Heart left ventricle (tissue), 16 donors: ENCODE measurements around the gene OR5M11. TPM values are rescaled to one million over a fixed set of nuclear protein-coding genes. Genes with fewer than 3 reads are reported as not detected.

Source experiments
- ATAC-seq, 4 donors: fragments of 200-7000 bp; cut with Tn5 transposase; one replicate each; pipeline ENCODE4 v1.9.1; 2020 to 2022; ENCODE audit warnings: moderate library complexity in 4 of 4, mild to moderate bottlenecking in 3 of 4, moderate number of reproducible peaks in 1 of 4
- DNase-seq, 5 donors: peaks; one replicate each; pipeline ENCODE4 v3.0.0-alpha.2; 2020
- H3K27ac ChIP-seq, 12 donors: fragments of 200-600 bp; sonication (generic) in 4 of 12; one replicate each; pipeline versions ENCODE4 v1.5.0 to v1.8.0; 2016 to 2022; ENCODE audit warnings: mild to moderate bottlenecking in 2 of 12
- H3K27me3 ChIP-seq, 9 donors: fragments of 200-600 bp; sonication (generic) in 2 of 9; one replicate each; pipeline versions ENCODE4 v1.5.1 to v1.8.0; 2016 to 2022; ENCODE audit warnings: mild to moderate bottlenecking in 3 of 9
- H3K36me3 ChIP-seq, 9 donors: fragments of 200-600 bp; sonication (generic) in 2 of 9; one replicate each; pipeline versions ENCODE4 v1.5.0 to v1.8.0; 2018 to 2022; ENCODE audit warnings: mild to moderate bottlenecking in 2 of 9
- H3K4me1 ChIP-seq, 12 donors: fragments of 200-600 bp; sonication (generic) in 4 of 12; one replicate each; pipeline versions ENCODE4 v1.5.0 to v1.8.0; 2016 to 2022; ENCODE audit warnings: mild to moderate bottlenecking in 3 of 12
- H3K4me3 ChIP-seq, 12 donors: fragments of 200-600 bp; sonication (generic) in 4 of 12; one replicate each; pipeline versions ENCODE4 v1.5.0 to v1.8.0; 2017 to 2022; ENCODE audit warnings: mild to moderate bottlenecking in 9 of 12, moderate library complexity in 4 of 12
- H3K9me3 ChIP-seq, 12 donors: fragments of 200-600 bp; sonication (generic) in 4 of 12; one replicate each; pipeline versions ENCODE4 v1.5.0 to v1.8.0; 2016 to 2022; ENCODE audit warnings: mild to moderate bottlenecking in 1 of 12
- POLR2A ChIP-seq, 2 donors: fragments of 450-650 bp; IDR thresholded peaks; one replicate each; pipeline ENCODE4 v1.6.1; 2017; ENCODE audit warnings: antibody characterized with exemption in 2 of 2, mild to moderate bottlenecking in 2 of 2, moderate library complexity in 2 of 2
- WGBS, 4 donors: extraction: QIAGEN DNeasy Blood & Tissue Kit in 2 of 4; methylation state at CpG; one replicate each; pipeline versions ENCODE4 v1.1.5 to v1.1.7; 2013 to 2018; 5-methylcytosine and 5-hydroxymethylcytosine counted together
- intact Hi-C, 10 donors: fragments of 100-400 bp; cut with DNase I; formaldehyde crosslinking; loops; one replicate each; pipeline versions ENCODE4 v1.11.1 to v1.14.2; 2022
- polyA plus RNA-seq, 2 donors: library from polyadenylated mRNA; stranded (reverse); fragments of 200-250 nt; gene quantifications; one replicate each; pipeline ENCODE4 v1.2.3, GENCODE V29; 2013
- total RNA-seq, 9 donors: library from RNA; depleted of rRNA in 2 of 9; stranded (reverse); fragments of >200 nt in 2 of 9; fragmentation: NEBNext Ultra II Directional in 3 of 9; extraction: Animal tissue kit (Norgen Biotek cat#: 25700) in 3 of 9; gene quantifications; one replicate each; pipeline versions ENCODE4 v1.1.0 to v1.2.4, GENCODE V29; 2016 to 2023
- TF ChIP-seq, protein P1 (sequence below), 12 donors: fragments of 200-600 bp; sonication (generic) in 4 of 12; IDR thresholded peaks; one replicate each; pipeline versions ENCODE4 v1.5.0 to v1.8.0; 2018 to 2022; ENCODE audit warnings: antibody characterized with exemption in 12 of 12, mild to moderate bottlenecking in 5 of 12
- donor health status: ischemic (EF 13 %, LVEDD 7.1; RV severe dilation, severe dysfunction).
- donor health status: healthy with polysubstance abuse.
- donor health status: DM: no; HTN: yes; CAD: no.
- donor health status: DM: no; HTN: no; CAD: no.
- donor health status: ischemic (EF 25% LVEDD 6.9; RV normal size, moderate dysfunction).
- donor health status: ischemic (EF 25% LVEDD 5.7; RV mildly dilated, moderate dysfunction).
- donor health status: healthy.
- donor health status: DM: yes; HTN: yes; CAD: no.
- donor health status: ischemic (EF 35%, LVEDD 5.7; RV mildly dilated, moderate dysfunction).
- donor health status: nonischemic (EF 11% LVEDD 7.7; RV severe dilation, severe dysfunction).
- donor health status: DM: yes; HTN: yes; CAD: no.
- donor health status: PGD.
- donor health status: ischemic (EF 29% LVEDD 5.4; RV normal size, mild dysfunction).
- donor health status: nonischemic (EF 23%, LVEDD 6.1; RV moderate dilation, normal function).

The OR5M11 gene
- total and polyA plus RNA-seq, 11 donors: not detected

DNA sequence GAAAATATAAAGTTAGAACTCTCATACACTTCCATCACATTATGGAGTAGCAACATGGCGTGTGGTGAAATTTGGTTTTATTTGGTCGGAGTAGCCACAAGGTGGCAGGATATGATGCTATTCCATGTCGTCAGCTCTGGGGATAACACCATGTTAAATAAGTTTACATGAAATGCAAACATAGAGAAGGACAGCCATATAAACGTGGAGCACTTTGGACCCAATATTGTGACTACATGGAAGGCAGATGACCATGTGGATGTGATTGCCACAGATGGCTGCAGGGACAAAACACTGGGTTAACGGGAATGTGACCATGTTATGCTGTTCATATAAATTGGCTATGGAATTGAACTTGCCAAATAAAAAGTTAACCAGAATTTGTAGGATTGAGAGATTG, 21.0 kb downstream of the OR5M11 start:
- TF ChIP-seq, protein P1, sequence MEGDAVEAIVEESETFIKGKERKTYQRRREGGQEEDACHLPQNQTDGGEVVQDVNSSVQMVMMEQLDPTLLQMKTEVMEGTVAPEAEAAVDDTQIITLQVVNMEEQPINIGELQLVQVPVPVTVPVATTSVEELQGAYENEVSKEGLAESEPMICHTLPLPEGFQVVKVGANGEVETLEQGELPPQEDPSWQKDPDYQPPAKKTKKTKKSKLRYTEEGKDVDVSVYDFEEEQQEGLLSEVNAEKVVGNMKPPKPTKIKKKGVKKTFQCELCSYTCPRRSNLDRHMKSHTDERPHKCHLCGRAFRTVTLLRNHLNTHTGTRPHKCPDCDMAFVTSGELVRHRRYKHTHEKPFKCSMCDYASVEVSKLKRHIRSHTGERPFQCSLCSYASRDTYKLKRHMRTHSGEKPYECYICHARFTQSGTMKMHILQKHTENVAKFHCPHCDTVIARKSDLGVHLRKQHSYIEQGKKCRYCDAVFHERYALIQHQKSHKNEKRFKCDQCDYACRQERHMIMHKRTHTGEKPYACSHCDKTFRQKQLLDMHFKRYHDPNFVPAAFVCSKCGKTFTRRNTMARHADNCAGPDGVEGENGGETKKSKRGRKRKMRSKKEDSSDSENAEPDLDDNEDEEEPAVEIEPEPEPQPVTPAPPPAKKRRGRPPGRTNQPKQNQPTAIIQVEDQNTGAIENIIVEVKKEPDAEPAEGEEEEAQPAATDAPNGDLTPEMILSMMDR (IDR thresholded peaks at IDR 0.05): no peak
- TF ChIP-seq POLR2A (IDR thresholded peaks at IDR 0.05): no peak
- 53 to 64% (median 58%) methylated on average over 5 of the region's 5 CpGs for WGBS, 4 donors
- no peak for DNase-seq
- Histone ChIP-seq H3K27ac (no peak overlapping the region), H3K4me3 (no peak overlapping the region), H3K27me3 (peaks cover 0 to 4% (median 0%) of the 10 kb centered on the region in 9 donors), H3K9me3 (no peaks in the 10 kb centered on the region), H3K36me3 (no peaks in the 10 kb centered on the region), H3K4me1 (no peaks in the 10 kb centered on the region)
- intact Hi-C loops: no loop called here
- no peak for ATAC-seq

DNA sequence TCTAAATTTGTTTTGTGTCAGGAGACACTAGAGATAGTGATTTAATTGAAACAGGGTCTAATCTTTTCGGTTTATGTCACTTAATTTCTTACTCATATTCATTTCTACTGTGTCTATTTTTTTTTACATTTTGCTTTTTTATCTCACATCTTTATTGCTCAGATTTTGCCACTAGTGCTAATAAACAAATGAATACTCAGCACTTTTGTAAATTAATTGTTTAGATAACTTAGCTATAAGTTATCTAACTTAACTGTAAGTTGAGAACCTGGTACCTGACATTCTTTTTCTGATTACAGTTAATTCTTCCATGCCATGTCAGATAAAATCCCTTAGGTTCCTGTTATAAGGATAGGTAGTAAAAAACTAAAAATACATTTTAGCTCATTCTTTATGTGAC, 29.8 kb downstream of the OR5M11 start:
- no peaks in the 10 kb centered on the region for H3K27me3 ChIP-seq
- WGBS, 4 donors: 64 to 77% (median 71%) methylated on average over 1 of the region's 1 CpG
- DNase-seq: no peak
- TF ChIP-seq, protein P1 (IDR thresholded peaks at IDR 0.05): no peak
- no peak for TF ChIP-seq POLR2A (IDR thresholded peaks at IDR 0.05)
- H3K27ac ChIP-seq: no peak overlapping the region
- intact Hi-C loops: no loop called here
- no peak overlapping the region for H3K4me3 ChIP-seq
- no peaks in the 10 kb centered on the region for H3K36me3 ChIP-seq
- no peak for ATAC-seq
- H3K4me1 ChIP-seq: no peaks in the 10 kb centered on the region
- H3K9me3 ChIP-seq: peaks cover 0 to 7% (median 0%) of the 10 kb centered on the region in 12 donors

DNA sequence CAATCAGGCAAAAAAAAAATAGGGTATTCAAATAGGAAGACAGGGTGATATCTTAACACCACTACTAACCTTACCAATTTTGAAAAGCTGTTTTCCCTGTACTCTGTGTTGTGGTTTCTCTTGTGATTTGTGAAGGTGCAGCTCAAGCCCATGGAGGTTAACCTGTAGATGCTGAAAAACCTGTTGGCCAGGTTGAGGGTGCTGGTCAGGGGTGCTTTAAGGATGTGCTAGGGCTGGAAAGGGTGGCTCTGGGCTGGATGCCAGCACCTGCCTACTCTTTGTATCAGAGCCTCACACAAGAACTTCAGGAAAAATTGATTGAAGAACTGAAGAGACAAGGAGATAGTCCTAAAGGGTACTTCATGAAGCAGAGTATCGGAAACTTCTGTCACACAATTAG, 33.6 kb downstream of the OR5M11 start:
- H3K4me1 ChIP-seq: no peaks in the 10 kb centered on the region
- TF ChIP-seq, protein P1 (IDR thresholded peaks at IDR 0.05): no peak
- H3K27me3 ChIP-seq: no peaks in the 10 kb centered on the region
- DNase-seq (no peak), ATAC-seq (no peak)
- no peaks in the 10 kb centered on the region for H3K36me3 ChIP-seq
- H3K9me3 ChIP-seq: peaks cover 0 to 7% (median 0%) of the 10 kb centered on the region in 12 donors
- H3K4me3 ChIP-seq: no peak overlapping the region
- H3K27ac ChIP-seq: no peak overlapping the region
- intact Hi-C loops: no loop called here
- 88 to 96% (median 94%) methylated on average over 1 of the region's 1 CpG for WGBS, 4 donors

DNA sequence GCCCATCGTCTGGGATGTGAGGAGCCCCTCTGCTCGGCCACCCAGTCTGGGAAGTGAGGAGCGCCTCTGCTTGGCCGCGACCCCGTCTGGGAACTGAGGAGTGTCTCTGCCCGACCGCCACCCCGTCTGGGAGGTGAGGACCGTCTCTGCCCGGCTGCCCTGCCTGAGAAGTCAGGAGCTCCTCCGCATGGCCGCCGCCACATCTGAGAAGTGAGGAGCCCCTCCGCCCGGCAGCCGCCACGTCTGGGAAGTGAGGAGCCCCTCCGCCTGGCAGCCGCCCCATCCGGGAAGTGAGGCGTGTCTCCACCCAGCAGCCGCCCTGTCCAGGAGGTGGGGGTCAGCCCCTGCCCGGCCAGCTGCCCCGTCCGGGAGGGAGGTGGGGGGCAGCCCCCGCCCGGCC, 46.0 kb downstream of the OR5M11 start:
- H3K4me1 ChIP-seq: no peaks in the 10 kb centered on the region
- no peak for ATAC-seq

More for the DNA sequence above, 46.0 kb downstream of the OR5M11 start:
- Histone ChIP-seq H3K27me3 (no peaks in the 10 kb centered on the region), H3K27ac (no peak overlapping the region), H3K9me3 (no peaks in the 10 kb centered on the region), H3K4me3 (no peak overlapping the region), H3K36me3 (no peaks in the 10 kb centered on the region)
- WGBS, 4 donors: 96 to 100% (median 98%) methylated on average over 4 to 28 of the region's 28 CpGs
- intact Hi-C loops: no loop called here
- DNase-seq: peak in 2 of 5 donors; percentile 6 to 61
- TF ChIP-seq POLR2A (IDR thresholded peaks at IDR 0.05): no peak
- TF ChIP-seq, protein P1 (IDR thresholded peaks at IDR 0.05): no peak
